ENCODE results near the gene ZMYND8.

ZMYND8 gene

DNA sequence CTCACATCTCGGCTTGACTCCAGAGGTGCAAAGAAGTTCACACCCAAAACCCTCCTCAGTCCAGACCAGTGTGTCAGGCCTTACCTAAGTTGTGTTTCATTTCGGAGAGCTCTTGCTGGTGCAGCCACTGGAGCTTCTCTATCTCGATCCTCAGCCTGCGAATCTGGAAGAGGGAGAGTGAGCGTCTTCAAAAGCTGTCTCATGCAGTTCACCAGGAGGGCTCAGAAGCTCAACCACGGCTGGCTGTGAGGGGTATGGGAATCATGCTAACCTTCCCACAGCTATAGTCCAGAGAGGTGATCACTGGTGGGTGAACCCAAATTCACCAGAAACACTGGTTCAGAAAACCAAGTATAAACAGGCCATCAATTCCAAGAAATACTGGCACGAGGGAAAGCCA is 129.4 kb downstream of the ZMYND8 start:
- no peak overlapping the region for H3K4me3 ChIP-seq (ENCODE audit: low read depth, low read length)
- DNase-seq (ENCODE audit: low read depth) = no peak
- TF ChIP-seq, protein P1, sequence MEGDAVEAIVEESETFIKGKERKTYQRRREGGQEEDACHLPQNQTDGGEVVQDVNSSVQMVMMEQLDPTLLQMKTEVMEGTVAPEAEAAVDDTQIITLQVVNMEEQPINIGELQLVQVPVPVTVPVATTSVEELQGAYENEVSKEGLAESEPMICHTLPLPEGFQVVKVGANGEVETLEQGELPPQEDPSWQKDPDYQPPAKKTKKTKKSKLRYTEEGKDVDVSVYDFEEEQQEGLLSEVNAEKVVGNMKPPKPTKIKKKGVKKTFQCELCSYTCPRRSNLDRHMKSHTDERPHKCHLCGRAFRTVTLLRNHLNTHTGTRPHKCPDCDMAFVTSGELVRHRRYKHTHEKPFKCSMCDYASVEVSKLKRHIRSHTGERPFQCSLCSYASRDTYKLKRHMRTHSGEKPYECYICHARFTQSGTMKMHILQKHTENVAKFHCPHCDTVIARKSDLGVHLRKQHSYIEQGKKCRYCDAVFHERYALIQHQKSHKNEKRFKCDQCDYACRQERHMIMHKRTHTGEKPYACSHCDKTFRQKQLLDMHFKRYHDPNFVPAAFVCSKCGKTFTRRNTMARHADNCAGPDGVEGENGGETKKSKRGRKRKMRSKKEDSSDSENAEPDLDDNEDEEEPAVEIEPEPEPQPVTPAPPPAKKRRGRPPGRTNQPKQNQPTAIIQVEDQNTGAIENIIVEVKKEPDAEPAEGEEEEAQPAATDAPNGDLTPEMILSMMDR (IDR thresholded peaks at IDR 0.05; ENCODE audit: control insufficient read depth, extremely low read depth, insufficient read depth) = no peak

DNA sequence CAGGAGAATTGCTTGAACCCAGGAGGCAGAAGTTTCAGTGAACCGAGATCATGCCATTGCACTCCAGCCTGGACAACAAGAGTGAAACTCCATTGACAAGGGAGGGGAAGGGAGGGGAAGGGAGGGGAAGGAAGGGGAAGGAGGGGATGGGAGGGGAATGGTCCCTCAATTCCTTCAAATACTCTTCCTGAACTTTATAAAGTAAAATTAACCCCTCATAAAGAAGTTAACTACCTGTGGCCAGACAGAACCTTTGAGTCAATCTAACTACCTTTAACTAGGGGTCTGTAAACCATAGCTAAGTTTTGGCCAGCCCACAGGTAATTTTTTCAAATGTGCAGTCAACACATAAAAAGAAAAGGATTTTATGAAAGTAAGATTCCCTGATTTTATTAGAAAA is 131.0 kb downstream of the ZMYND8 start:
- H3K4me3 ChIP-seq (ENCODE audit: low read depth, low read length) = no peak overlapping the region
- TF ChIP-seq, protein P1 (IDR thresholded peaks at IDR 0.05; ENCODE audit: control insufficient read depth, extremely low read depth, insufficient read depth) = no peak
- no peak for DNase-seq (ENCODE audit: low read depth)

GRCh38 chr20:47224857-47225256 is 131.6 kb downstream of the ZMYND8 start:
- H3K4me3 ChIP-seq (ENCODE audit: low read depth, low read length) = no peak overlapping the region
- TF ChIP-seq, protein P1 (IDR thresholded peaks at IDR 0.05; ENCODE audit: control insufficient read depth, extremely low read depth, insufficient read depth) = no peak
- no peak for DNase-seq (ENCODE audit: low read depth)

- TF ChIP-seq, protein P1 (IDR thresholded peaks at IDR 0.05; ENCODE audit: control insufficient read depth, extremely low read depth, insufficient read depth) = no peak
- no peak overlapping the region for H3K4me3 ChIP-seq (ENCODE audit: low read depth, low read length)
- DNase-seq (ENCODE audit: low read depth) = no peak
These were observed 132.2 kb downstream of the ZMYND8 start for GRCh38 chr20:47224300-47224791.

GRCh38 chr20:47223896-47224295 is 132.6 kb downstream of the ZMYND8 start:
- DNase-seq (ENCODE audit: low read depth) = no peak
- H3K4me3 ChIP-seq (ENCODE audit: low read depth, low read length) = no peak overlapping the region
- TF ChIP-seq, protein P1 (IDR thresholded peaks at IDR 0.05; ENCODE audit: control insufficient read depth, extremely low read depth, insufficient read depth) = no peak

GRCh38 chr20:47222468-47223119 is 133.9 kb downstream of the ZMYND8 start:
- H3K4me3 ChIP-seq (ENCODE audit: low read depth, low read length) = no peak overlapping the region
- DNase-seq (ENCODE audit: low read depth) = no peak
- TF ChIP-seq, protein P1 (IDR thresholded peaks at IDR 0.05; ENCODE audit: control insufficient read depth, extremely low read depth, insufficient read depth) = no peak
